Motor neuron (in vitro differentiated cells): ENCODE data around the gene ARPIN. TPM values are rescaled to one million over a fixed set of nuclear protein-coding genes. Genes with fewer than 3 reads are reported as not detected.
"Not testable (repeated sequence)": the region's sequence is repeated elsewhere in the genome, so short reads cannot be mapped to it uniquely, and the experiment has no call there.

Source experiments
- ATAC-seq, 8 experiments: fragments of 200-7000 bp; cut with Tn5 transposase; replicated peaks in 6 of 8; 2 replicates each; pipeline ENCODE4 v1.8.0; 2021; ENCODE audit warnings: mild to moderate bottlenecking in 8 of 8, moderate library complexity in 8 of 8
- H3K27ac ChIP-seq, 2 donors: fragments of 250-450 bp; sonication (Bioruptor Pico); 2 replicates each; pipeline ENCODE4 v1.9.0; 2021; ENCODE audit warnings: antibody characterized with exemption in 2 of 2, mild to moderate bottlenecking in 2 of 2, moderate library complexity in 1 of 2
- H3K4me1 ChIP-seq, 2 donors: fragments of 250-450 bp; sonication (Bioruptor Pico); replicated peaks in 1 of 2; 2 replicates each; pipeline ENCODE4 v1.6.1; 2021; ENCODE audit warnings: antibody characterized with exemption in 2 of 2, mild to moderate bottlenecking in 2 of 2, moderate library complexity in 1 of 2
- H3K4me3 ChIP-seq, 5 donors: fragments of 250-450 bp; sonication (Bioruptor Pico); 2 replicates each; pipeline ENCODE4 v1.9.0; 2021; ENCODE audit warnings: antibody characterized with exemption in 5 of 5, mild to moderate bottlenecking in 5 of 5, moderate library complexity in 4 of 5
- WGBS, 10 experiments: fragments of 450-650 bp; shearing (Covaris generic); methylation state at CpG; one replicate each; pipeline ENCODE4 v1.0.0; 2022; 5-methylcytosine and 5-hydroxymethylcytosine counted together
- in situ Hi-C, 9 experiments: fragments of 400-800 bp; cut with MboI; loops; one replicate each; pipeline ENCODE4 v1.15.0; 2021; ENCODE audit warnings: low sequenced_read_pairs in 9 of 9, low pct_unique_long_range_greater_than_20kb in 2 of 9; ENCODE audit not compliant: unreplicated experiment in 9 of 9
- total RNA-seq, 8 experiments: library from RNA; unstranded; fragments of 300-600 nt; gene quantifications; 2 replicates each; pipeline versions ENCODE4 v1.2.3 to v1.2.4, GENCODE V29; 2022

The ARPIN gene
- 10 to 100 TPM in 2 of 8 experiments, 1 to 10 TPM in 6; 2.5 to 15.3 (median 8.5) TPM for total RNA-seq

DNA sequence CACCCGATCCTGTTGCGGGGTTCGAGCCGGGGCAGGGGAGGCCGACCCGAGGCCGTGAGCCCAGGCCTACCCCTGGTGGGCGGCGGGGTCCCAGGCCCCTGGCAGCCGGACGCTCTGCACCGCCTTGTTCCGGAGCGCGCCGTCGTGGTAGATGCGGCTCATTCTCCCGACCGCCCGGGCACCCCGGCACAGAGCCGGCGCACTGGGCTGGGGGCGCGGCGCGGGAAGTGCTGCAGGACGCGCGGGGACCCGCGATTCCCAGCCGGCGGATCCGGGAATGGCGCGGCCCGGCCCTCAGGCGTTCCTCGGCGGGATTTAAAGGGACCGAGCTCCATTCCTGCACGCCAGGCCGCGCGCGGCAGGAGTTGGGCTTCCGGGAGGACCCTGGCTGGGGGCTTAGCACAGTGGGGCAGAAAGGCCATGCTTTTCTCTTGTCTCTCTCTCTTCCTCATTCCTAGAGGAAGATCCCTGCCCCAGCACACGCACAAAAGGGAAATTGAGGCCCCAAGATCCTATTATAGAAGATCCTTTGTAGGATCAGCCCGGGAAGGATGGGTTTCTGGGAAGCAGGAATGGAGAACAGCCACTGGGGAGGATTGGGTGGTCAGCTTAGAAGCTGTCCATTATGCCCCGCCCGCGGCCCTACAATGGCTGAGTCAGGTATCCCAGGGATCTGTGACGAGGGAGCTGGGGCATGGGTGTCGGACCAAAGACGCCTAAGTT lies at the start of gene ARPIN:
TSS of gene ARPIN (minus strand) at position 279 of the 723 bp plus-strand sequence. CDS start at position 162, 117 bp downstream.
- in situ Hi-C loops: loop anchor here in 1 of 9 experiments (25.0 kb wide), 1 partner anchor 174 kb away; no protein-coding TSS in a partner anchor
- 0 to 100% (median 56%) methylated on average over 1 to 8 of the region's 57 CpGs; no CpG with 5 or more reads in 4 of the 10 experiments for whole genome bisulfite sequencing, 10 experiments

DNA sequence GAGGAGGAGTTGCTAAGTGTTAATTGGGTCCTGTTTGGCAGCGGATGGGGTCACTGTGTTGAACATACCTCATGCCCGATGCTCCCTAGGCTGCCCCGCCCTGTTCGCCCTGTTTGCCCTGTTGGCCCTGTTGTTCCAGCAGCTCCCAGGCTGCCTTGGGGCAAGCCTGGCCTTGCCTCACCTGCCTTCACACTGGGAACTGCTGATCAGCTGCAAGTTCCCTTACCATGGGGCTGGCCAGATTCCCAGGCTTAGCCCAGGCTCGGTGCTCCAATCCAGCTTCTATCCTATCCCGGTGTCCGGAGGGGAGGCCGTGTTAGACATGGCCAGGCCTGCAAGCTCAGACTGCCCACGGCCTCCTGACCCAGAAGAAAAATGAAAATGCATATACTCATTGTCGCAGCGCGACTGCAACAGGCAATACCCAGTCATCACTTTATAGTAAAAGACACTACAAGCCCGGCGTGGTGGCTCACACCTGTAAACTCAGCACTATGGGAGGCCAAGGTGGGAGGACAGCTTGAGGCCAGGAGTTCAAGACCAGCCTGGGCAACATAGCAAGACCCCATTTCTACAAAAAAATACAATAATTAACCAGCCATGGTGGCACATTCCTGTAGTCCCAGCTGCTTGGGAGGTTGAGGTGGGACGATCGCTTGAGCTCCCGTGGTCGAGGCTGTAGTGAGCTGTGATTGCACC lies 45.5 kb upstream of the ARPIN start:
- Histone ChIP-seq H3K4me3 (no peak overlapping the region), H3K4me1 (no peaks in the 10 kb centered on the region), H3K27ac (no peak overlapping the region)
- in situ Hi-C loops: no loop called here
- 56 to 100% (median 87%) methylated on average over 2 to 12 of the region's 18 CpGs; no CpG with 5 or more reads in 3 of the 10 experiments for WGBS, 10 experiments
- ATAC-seq: no peak

More for the DNA sequence above, at the start of gene ARPIN:
- ATAC-seq: peak; percentile 84 to 92 (median 86)
- Histone ChIP-seq H3K4me1 (peaks cover 9% of the 10 kb centered on the region in 2 donors), H3K27ac (peak within 1 kb of the TSS; percentile 27 to 58), H3K4me3 (peak within 1 kb of the TSS; percentile 44 to 79 (median 65))

DNA sequence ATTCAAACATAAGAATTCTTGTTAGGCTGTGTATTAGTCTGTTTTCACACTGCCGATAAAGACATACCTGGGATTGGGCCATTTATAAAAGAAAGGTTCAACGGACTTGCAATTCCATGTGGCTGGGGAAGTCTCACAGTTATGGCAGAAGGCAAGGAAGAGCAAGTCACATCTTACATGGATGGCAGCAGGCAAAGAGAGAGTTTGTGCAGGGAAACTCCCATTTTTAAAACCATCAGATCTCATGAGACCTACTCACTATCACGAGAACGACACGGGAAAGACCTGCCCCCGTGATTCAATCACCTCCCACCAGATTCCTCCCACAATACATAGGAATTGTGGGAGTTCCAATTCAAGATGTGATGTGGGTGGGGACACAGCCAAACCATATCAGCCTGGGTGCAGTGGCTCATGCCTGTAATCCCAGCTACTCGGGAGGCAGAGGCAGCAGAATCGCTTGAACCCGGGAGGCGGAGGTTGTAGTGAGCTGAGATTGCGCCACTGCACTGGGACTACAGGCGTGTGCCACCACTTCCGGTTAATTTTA lies 42.8 kb upstream of the ARPIN start:
- H3K4me3 ChIP-seq: not testable (repeated sequence)

GRCh38 chr15:89954541-89954940 lies 41.8 kb upstream of the ARPIN start:
- in situ Hi-C loops: no loop called here
- ATAC-seq: no peak
- Histone ChIP-seq H3K27ac (no peak overlapping the region), H3K4me3 (no peak overlapping the region), H3K4me1 (no peaks in the 10 kb centered on the region)
- WGBS, 10 experiments: 10 to 83% (median 51%) methylated on average over 1 to 3 of the region's 3 CpGs

More for the DNA sequence above, 42.8 kb upstream of the ARPIN start:
- in situ Hi-C loops, H3K27ac ChIP-seq, ATAC-seq, H3K4me1 ChIP-seq: not testable (repeated sequence)
- 80 to 100% (median 92%) methylated on average over 1 to 7 of the region's 13 CpGs; no CpG with 5 or more reads in 3 of the 10 experiments for WGBS, 10 experiments

- Histone ChIP-seq H3K27ac (no peak overlapping the region), H3K4me1 (no peaks in the 10 kb centered on the region), H3K4me3 (no peak overlapping the region)
- in situ Hi-C loops: no loop called here
- ATAC-seq: no peak
- 43 to 86% (median 71%) methylated on average over 3 to 7 of the region's 7 CpGs; no CpG with 5 or more reads in 1 of the 10 experiments for WGBS, 10 experiments
Observed at GRCh38 chr15:89948796-89949195, 36.0 kb upstream of the ARPIN start.

- Histone ChIP-seq H3K4me1 (no peaks in the 10 kb centered on the region), H3K27ac (no peak overlapping the region), H3K4me3 (no peak overlapping the region)
- WGBS, 10 experiments: 0 to 90% (median 66%) methylated on average over 1 to 3 of the region's 3 CpGs
- ATAC-seq: peak in 2 of 8 experiments; percentile 42 to 56
- in situ Hi-C loops: no loop called here
Observed at GRCh38 chr15:89947385-89947784, 34.6 kb upstream of the ARPIN start.

DNA sequence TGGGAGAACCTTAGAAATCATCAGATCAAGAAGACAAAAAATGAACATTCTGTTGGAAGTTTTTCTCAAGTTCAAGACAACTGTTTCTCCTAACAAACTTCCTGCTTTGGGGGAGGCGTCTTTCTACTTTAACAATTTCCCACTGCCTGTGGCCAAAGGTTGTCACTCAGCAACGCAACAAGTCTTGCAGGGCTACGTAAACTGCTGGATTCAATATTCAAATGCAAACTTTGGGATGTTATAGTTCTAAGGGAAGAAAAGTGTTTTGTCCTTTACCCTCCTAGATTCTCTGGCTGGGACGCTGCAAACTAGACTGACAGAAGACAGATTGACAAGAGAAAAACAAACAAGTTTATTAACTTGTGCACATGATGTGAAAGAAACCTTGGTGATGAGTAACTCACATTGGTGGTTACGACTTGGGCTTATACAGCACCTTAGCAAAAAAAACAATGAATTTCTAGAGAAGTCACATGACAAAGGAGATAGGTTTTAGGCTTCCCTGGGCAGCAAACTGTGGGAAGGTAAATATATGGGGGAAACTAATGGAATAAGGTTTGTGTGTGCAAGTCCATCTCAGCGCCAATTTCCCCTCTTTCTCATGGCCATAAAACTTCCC lies 34.0 kb upstream of the ARPIN start:
- ATAC-seq: peak in 1 of 8 experiments; percentile 62
- Histone ChIP-seq H3K4me3 (no peak overlapping the region), H3K27ac (no peak overlapping the region), H3K4me1 (no peaks in the 10 kb centered on the region)
- WGBS, 10 experiments: 46 to 95% (median 68%) methylated on average over 3 to 6 of the region's 6 CpGs; no CpG with 5 or more reads in 1 of the 10 experiments
- in situ Hi-C loops: no loop called here

DNA sequence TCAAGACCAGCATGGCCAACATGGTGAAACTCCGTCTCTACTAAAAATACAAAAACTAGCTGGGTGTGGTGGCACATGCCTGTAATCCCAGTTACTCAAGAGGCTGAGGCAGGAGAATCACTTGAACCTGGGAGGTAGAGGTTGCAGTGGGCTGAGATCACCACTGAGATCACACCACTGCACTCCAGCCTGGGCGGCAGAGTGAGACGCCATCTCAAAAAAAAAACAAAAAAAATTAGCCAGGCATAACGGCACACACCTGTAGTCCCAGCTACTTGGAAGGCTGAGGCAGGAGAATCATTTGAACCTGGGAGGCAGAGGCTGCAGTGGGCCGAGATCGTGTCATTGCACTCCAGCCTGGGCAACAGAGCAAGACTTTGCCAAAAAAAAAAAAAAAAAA lies 31.0 kb upstream of the ARPIN start:
- H3K27ac ChIP-seq, H3K4me1 ChIP-seq, H3K4me3 ChIP-seq, in situ Hi-C loops, ATAC-seq: not testable (repeated sequence)
- 44 to 100% (median 84%) methylated on average over 1 to 6 of the region's 6 CpGs; no CpG with 5 or more reads in 1 of the 10 experiments for WGBS, 10 experiments

DNA sequence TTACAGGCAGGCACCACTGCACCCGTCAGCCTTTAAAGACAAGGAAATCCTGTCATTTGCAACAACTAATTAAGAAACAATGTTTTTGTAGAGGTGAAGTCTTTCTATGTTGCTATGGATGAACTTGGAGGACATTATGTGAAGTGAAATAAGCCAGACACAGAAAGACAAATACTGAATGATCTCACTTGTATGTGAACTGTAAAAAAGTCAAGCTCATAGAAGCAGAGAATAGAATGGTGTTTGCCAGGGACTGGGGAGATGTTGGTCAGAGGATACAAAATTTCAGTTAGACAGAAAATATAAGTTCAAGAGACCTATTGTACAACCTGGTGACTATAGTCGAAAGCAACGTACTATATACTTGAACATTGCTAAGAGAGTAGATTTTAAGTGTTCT lies 27.2 kb upstream of the ARPIN start:
- 62 to 100% (median 93%) methylated on average over 1 to 3 of the region's 3 CpGs for WGBS, 10 experiments
- Histone ChIP-seq H3K4me3 (no peak overlapping the region), H3K27ac (no peak overlapping the region), H3K4me1 (no peaks in the 10 kb centered on the region)
- in situ Hi-C loops: no loop called here
- peak in 1 of 8 experiments; percentile 94 for ATAC-seq

DNA sequence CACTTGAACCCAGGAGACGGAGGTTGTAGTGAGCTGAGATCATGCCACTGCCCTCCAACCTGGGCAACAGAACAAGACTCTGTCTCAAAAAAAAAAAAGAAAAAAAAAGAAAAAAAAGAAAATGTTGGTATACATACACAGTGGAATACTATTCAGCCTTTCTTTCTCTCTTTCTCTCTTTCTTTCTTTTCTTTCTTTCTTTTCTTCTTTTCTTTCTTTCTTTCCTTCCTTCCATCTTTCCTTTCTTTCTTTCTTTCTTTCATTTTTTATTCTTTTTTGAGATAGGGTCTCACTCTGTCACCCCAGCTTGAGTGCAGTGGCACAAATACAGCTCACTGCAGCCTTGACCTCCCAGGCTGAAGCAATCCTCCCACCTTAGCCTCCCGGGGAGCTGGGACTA lies 26.6 kb upstream of the ARPIN start:
- H3K4me3 ChIP-seq, H3K27ac ChIP-seq, H3K4me1 ChIP-seq, in situ Hi-C loops, ATAC-seq: not testable (repeated sequence)
- 67 to 100% (median 96%) methylated on average over 1 to 2 of the region's 2 CpGs; no CpG with 5 or more reads in 2 of the 10 experiments for WGBS, 10 experiments

DNA sequence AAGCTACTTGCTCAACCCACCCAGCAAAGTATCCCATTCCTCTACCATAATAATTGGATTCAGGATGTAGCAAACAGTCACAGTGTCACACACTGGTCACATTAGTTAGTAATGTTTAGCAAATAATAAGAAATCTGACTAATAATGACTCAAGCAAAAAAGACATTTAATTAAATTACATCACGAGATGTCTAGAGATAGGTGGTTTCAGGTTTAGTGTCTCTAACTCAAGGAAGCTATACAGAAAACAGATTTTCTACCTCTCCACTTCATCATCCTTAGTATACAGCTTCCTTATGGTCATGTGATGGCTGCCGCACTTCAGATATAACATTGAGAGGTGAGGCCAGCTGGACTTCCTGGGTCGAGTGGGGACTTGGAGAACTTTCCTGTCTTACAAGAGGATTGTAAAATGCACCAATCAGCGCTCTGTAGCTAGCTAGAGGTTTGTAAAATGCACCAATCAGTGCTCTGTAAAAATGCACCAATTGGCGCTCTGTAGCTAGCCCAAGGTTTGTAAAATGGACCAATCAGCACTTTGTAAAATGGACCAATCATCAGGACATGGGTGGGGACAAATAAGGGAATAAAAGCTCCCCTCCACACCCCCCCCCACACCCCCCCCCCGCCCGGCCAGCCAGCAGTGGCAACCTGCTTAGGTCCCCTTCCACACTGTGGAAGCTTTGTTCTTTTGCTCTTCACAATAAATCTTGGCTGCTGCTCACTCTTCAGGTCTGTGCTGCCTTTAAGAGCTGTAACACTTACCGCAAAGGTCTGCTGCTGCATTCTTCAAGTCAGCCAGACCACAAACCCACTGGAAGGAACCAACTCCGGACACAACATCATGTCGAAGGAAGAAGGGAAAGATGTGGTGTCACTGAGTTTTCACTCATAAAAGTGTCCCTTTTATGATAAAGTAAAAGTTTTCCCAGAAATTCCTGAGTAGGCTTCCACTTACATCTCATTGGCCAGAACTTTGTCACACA lies 24.9 kb upstream of the ARPIN start:
- 17 to 100% (median 77%) methylated on average over 1 to 5 of the region's 10 CpGs; no CpG with 5 or more reads in 2 of the 10 experiments for WGBS, 10 experiments
- Histone ChIP-seq H3K4me1 (no peaks in the 10 kb centered on the region), H3K4me3 (no peak overlapping the region), H3K27ac (no peak overlapping the region)
- in situ Hi-C loops: no loop called here
- ATAC-seq: no peak

DNA sequence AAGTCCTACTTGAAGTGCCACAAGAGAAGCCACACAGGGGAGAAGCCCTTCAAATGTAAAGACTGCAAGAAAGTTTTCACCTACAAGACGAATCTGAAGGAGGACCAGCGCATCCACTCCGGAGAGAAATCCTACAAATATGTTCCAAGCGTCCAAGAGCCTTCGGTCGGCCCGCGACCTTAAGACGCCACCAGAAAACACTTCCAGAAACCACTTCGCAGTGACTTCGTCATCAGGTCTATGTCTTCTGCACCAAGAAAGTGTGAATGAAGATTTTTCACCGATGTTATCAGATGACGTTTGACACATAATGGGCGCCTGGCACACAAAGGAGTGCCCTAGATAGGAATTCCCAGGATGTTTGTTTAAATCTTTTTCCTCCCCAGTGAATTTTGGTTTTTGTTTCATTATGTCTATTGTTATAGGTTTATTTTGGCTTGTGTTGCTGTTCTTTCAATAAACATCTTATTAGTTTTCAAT lies 24.1 kb upstream of the ARPIN start:
- ATAC-seq: no peak
- Histone ChIP-seq H3K4me1 (no peaks in the 10 kb centered on the region), H3K4me3 (no peak overlapping the region), H3K27ac (no peak overlapping the region)
- WGBS, 10 experiments: 83 to 100% (median 94%) methylated on average over 1 to 12 of the region's 14 CpGs; no CpG with 5 or more reads in 1 of the 10 experiments
- in situ Hi-C loops: no loop called here
